Sigmoid colon (tissue), 7 donors: ENCODE measurements around the gene USP28. TPM values are rescaled to one million over a fixed set of nuclear protein-coding genes. Genes with fewer than 3 reads are reported as not detected.
A peak's percentile ranks its signal among the peaks of the same experiment; 100 is the strongest.
"Not testable (repeated sequence)": the region's sequence is repeated elsewhere in the genome, so short reads cannot be mapped to it uniquely, and the experiment has no call there.

Experiments
- DNase-seq: peaks from one replicate; pipeline ENCODE4 v3.0.0-alpha.2; 2019
- H3K27ac ChIP-seq, 4 donors: fragments of 200-600 bp; sonication (generic); one replicate each; pipeline ENCODE4 v1.5.1; 2016 to 2019; ENCODE audit warnings: mild to moderate bottlenecking in 1 of 4
- H3K27me3 ChIP-seq, 3 donors: fragments of 200-600 bp; sonication (generic); one replicate each; pipeline ENCODE4 v1.5.1; 2019; ENCODE audit warnings: mild to moderate bottlenecking in 1 of 3
- H3K36me3 ChIP-seq, 4 donors: fragments of 200-600 bp; sonication (generic); one replicate each; pipeline ENCODE4 v1.5.1; 2016 to 2019
- H3K4me1 ChIP-seq, 4 donors: fragments of 200-600 bp; sonication (generic); one replicate each; pipeline ENCODE4 v1.5.1; 2017 to 2019
- H3K4me3 ChIP-seq, 4 donors: fragments of 200-600 bp; sonication (generic); one replicate each; pipeline ENCODE4 v1.5.1; 2017 to 2019; ENCODE audit warnings: mild to moderate bottlenecking in 2 of 4, moderate library complexity in 1 of 4
- H3K9me3 ChIP-seq, 4 donors: fragments of 200-600 bp in 3 of 4; sonication (generic) in 3 of 4; one replicate each; pipeline versions ENCODE4 v1.5.1 to v1.6.1; 2013 to 2019
- CTCF ChIP-seq, 4 experiments: fragments of 450-650 bp in 3 of 4; fragments of 200-600 bp in 1 of 4; IDR thresholded peaks; one replicate each; pipeline ENCODE4 v1.5.1; 2016 to 2019; ENCODE audit warnings: antibody characterized with exemption in 4 of 4, mild to moderate bottlenecking in 3 of 4, moderate library complexity in 2 of 4
- EP300 ChIP-seq, 4 donors: sonication (generic); formaldehyde crosslinking; IDR thresholded peaks; one replicate each; pipeline ENCODE4 v1.6.1; 2017; ENCODE audit warnings: antibody characterized with exemption in 4 of 4
- POLR2A ChIP-seq, 2 donors: fragments of 450-650 bp; IDR thresholded peaks; one replicate each; pipeline ENCODE4 v1.6.1; 2016; ENCODE audit warnings: antibody characterized with exemption in 2 of 2, mild to moderate bottlenecking in 2 of 2, moderate library complexity in 2 of 2
- POLR2AphosphoS5 ChIP-seq, 4 donors: sonication (generic); formaldehyde crosslinking; IDR thresholded peaks; one replicate each; pipeline ENCODE4 v1.6.1; 2017; ENCODE audit warnings: antibody characterized with exemption in 4 of 4
- WGBS, 2 donors: extraction: QIAGEN DNeasy Blood & Tissue Kit; methylation state at CpG; one replicate each; pipeline ENCODE4 v1.1.7; 2013; 5-methylcytosine and 5-hydroxymethylcytosine counted together
- intact Hi-C: fragments of 100-400 bp; cut with DNase I; formaldehyde crosslinking; loops from one replicate; pipeline ENCODE4 v1.15.1; 2023
- polyA plus RNA-seq, 3 donors: library from polyadenylated mRNA; stranded (reverse); fragments of 200-250 nt; gene quantifications; one replicate each; pipeline ENCODE4 v1.2.3, GENCODE V29; 2013
- total RNA-seq, 4 donors: library from RNA; depleted of rRNA; stranded (reverse); fragments of >200 nt; gene quantifications; one replicate each; pipeline ENCODE4 v1.1.0, GENCODE V29; 2016
- donor health status: healthy with polysubstance abuse.
- donor health status: Bipolar disorder and iron deficiency.
- donor health status: healthy.

The USP28 gene
- total and polyA plus RNA-seq, 7 donors: 5.4 to 37.5 (median 25.0) TPM

- H3K4me1 ChIP-seq: peaks cover 0 to 5% (median 3%) of the 10 kb centered on the region in 4 donors
- 79 to 86% methylated on average over 4 of the region's 4 CpGs for WGBS, 2 donors
- no peaks in the 10 kb centered on the region for H3K9me3 ChIP-seq
- no peak overlapping the region for H3K27ac ChIP-seq
- H3K36me3 ChIP-seq: no peaks in the 10 kb centered on the region
- TF ChIP-seq EP300 (IDR thresholded peaks at IDR 0.05) (no peak), CTCF (IDR thresholded peaks at IDR 0.05) (no peak), POLR2A (IDR thresholded peaks at IDR 0.05) (no peak), POLR2AphosphoS5 (IDR thresholded peaks at IDR 0.05) (no peak)
- no peak for DNase-seq
- no peaks in the 10 kb centered on the region for H3K27me3 ChIP-seq
- intact Hi-C loops: no loop called here
- no peak overlapping the region for H3K4me3 ChIP-seq
Measured at GRCh38 chr11:113880971-113881370, 5.6 kb upstream of the USP28 start.

GRCh38 chr11:113879446-113879845 lies 4.1 kb upstream of the USP28 start:
- intact Hi-C loops: loop anchor here (10.0 kb wide), 1 partner anchor 525 kb away; the partner anchor contains the start of genes C11orf71 and RBM7
- H3K4me1 ChIP-seq, H3K27ac ChIP-seq, H3K36me3 ChIP-seq, H3K9me3 ChIP-seq, H3K27me3 ChIP-seq, DNase-seq, H3K4me3 ChIP-seq: not testable (repeated sequence)
- WGBS, 2 donors: 94% methylated on average over 4 of the region's 4 CpGs

- no peak for TF ChIP-seq POLR2A (IDR thresholded peaks at IDR 0.05)
- no peak for TF ChIP-seq POLR2AphosphoS5 (IDR thresholded peaks at IDR 0.05)
- no peak for TF ChIP-seq CTCF (IDR thresholded peaks at IDR 0.05)
- TF ChIP-seq EP300 (IDR thresholded peaks at IDR 0.05): no peak
- H3K4me3 ChIP-seq: no peak overlapping the region
- H3K36me3 ChIP-seq: no peaks in the 10 kb centered on the region
- H3K9me3 ChIP-seq: no peaks in the 10 kb centered on the region
- peaks cover 0 to 27% (median 20%) of the 10 kb centered on the region in 4 donors for H3K4me1 ChIP-seq
- no peaks in the 10 kb centered on the region for H3K27me3 ChIP-seq
- DNase-seq: no peak
- WGBS, 2 donors: 61 to 83% methylated on average over 5 of the region's 5 CpGs
- intact Hi-C loops: loop anchor here (10.0 kb wide), 1 partner anchor 527 kb away; the partner anchor contains the start of genes C11orf71 and RBM7
- no peak overlapping the region for H3K27ac ChIP-seq
Measured at GRCh38 chr11:113877670-113878055, 2.3 kb upstream of the USP28 start.

- Histone ChIP-seq H3K9me3 (no peaks in the 10 kb centered on the region), H3K4me3 (no peak overlapping the region), H3K27ac (no peak overlapping the region), H3K27me3 (no peaks in the 10 kb centered on the region), H3K36me3 (no peaks in the 10 kb centered on the region), H3K4me1 (peaks cover 0 to 30% (median 25%) of the 10 kb centered on the region in 4 donors)
- no peak for DNase-seq
- intact Hi-C loops: loop anchor here (10.0 kb wide), 1 partner anchor 528 kb away; the partner anchor contains the start of genes C11orf71 and RBM7
- TF ChIP-seq CTCF (IDR thresholded peaks at IDR 0.05) (no peak), POLR2A (IDR thresholded peaks at IDR 0.05) (no peak), POLR2AphosphoS5 (IDR thresholded peaks at IDR 0.05) (no peak), EP300 (IDR thresholded peaks at IDR 0.05) (no peak)
- WGBS, 2 donors: 97 to 98% methylated on average over 8 of the region's 8 CpGs
Measured at GRCh38 chr11:113876798-113877669, 1.7 kb upstream of the USP28 start.

GRCh38 chr11:113876074-113876797 lies 864 bp upstream of the USP28 start:
- intact Hi-C loops: loop anchor here (10.0 kb wide), 1 partner anchor 529 kb away; the partner anchor contains the start of genes C11orf71 and RBM7
- DNase-seq: no peak
- 80 to 82% methylated on average over 24 of the region's 24 CpGs for WGBS, 2 donors

More at GRCh38 chr11:113876074-113876797, 864 bp upstream of the USP28 start:
- H3K9me3 ChIP-seq: no peaks in the 10 kb centered on the region
- H3K27ac ChIP-seq: peak overlapping the region; percentile 89 to 93 (median 93)
- H3K27me3 ChIP-seq: no peaks in the 10 kb centered on the region
- peaks cover 0 to 37% (median 29%) of the 10 kb centered on the region in 4 donors for H3K4me1 ChIP-seq
- no peaks in the 10 kb centered on the region for H3K36me3 ChIP-seq
- TF ChIP-seq CTCF (IDR thresholded peaks at IDR 0.05) (no peak), POLR2A (IDR thresholded peaks at IDR 0.05) (no peak), EP300 (IDR thresholded peaks at IDR 0.05) (no peak), POLR2AphosphoS5 (IDR thresholded peaks at IDR 0.05) (no peak)
- peak overlapping the region; percentile 40 to 74 (median 68) for H3K4me3 ChIP-seq
